NCI-H1105 treated with DMSO at 0.1 percent for 48 hours (cell line): ENCODE results near the gene GALNT15.

Source experiments
- DNase-seq: peaks from one replicate; lab custom pipeline; 2025; lab: John Stamatoyannopoulos, UW

GALNT15 gene

DNA sequence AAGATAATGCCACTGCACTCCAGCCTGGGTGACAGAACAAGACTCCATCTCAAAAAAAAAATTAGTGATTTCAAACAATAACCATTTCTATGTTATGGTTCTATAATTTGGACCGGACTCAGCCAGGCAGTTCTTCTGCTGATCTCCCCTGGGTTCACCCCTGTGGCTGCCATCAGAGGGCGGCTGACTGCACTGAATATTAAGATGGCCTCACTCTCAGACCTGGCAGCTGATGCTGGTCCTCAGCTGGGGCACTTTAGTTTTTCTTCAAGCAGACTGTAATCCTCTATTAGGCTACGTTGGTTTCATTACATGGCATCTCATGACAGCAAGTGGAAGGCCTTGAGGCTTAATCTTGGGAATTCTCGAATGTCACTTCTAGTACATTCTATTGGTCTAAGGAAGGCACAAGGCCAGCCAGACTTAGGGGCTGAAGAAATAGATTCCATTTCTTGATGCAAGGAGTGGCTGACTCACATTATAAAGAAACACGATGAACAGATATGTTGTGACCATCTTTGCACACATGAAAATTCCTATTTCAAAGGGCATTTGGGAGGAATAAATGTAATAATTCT, 12.8 kb downstream of the GALNT15 start:
- DNase-seq: no peak

DNA sequence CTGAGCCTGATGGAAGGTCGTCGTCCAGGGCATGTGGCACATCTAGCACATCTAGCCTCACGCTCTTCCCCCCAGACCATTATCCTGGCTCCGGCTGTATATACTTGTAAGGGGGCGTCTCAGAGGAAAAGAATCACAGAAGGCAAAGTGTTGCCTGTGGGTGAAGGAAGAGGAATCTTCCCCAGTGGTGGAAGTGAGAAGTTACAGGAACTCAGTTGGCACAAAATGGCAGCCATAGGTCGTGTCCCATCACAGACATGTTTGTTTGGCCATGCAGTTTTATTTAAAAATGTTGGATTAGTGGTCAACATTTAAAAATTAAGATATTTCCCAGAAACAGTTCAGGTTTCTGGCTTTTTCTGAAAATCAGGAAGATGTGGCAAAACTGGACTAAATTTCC, 13.6 kb downstream of the GALNT15 start:
- DNase-seq: no peak

GRCh38 chr3:16189201-16189600, 14.7 kb downstream of the GALNT15 start:
- DNase-seq: no peak

DNA sequence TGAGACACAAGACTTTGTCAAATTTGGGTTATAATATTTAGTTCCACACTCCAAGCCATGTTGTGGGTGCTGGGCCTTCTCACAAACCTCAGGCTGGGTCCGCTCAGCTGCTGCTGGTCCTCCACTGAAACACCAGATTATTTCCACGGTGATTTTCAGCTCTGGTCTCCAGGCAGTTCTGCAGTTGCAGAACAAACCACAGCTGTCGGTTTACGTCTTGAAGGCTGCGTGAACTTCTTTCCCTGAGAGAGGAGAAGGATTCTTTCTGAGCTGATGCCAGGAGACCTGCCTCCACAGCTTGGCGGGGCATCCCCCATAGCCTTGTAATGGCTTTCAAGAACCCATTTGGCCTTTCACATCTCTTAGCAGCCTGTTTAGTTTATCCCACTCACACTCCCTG, 16.2 kb downstream of the GALNT15 start:
- no peak for DNase-seq

GRCh38 chr3:16191591-16191990, 17.1 kb downstream of the GALNT15 start:
- DNase-seq: no peak

GRCh38 chr3:16192176-16192811, 17.8 kb downstream of the GALNT15 start:
- DNase-seq: no peak

DNA sequence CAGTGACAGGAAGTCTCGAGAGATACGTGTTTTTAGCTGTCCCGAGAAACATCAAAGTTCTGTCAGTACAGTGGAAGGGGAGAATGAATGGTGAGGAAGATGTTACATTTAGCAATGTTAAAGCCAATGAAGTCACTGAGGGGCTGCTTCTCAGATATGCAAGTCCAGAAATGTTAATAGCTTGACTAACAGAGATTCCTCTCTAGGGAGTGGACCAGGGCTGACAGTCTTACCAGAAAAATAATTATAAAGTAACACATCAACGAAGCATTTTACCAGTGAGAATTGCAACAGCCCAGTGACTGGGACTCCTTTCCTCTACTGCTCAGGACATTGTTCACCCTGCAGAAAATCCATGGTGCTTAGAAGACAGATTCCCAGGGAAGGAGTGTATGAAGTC, 23.9 kb downstream of the GALNT15 start:
- DNase-seq: no peak

DNA sequence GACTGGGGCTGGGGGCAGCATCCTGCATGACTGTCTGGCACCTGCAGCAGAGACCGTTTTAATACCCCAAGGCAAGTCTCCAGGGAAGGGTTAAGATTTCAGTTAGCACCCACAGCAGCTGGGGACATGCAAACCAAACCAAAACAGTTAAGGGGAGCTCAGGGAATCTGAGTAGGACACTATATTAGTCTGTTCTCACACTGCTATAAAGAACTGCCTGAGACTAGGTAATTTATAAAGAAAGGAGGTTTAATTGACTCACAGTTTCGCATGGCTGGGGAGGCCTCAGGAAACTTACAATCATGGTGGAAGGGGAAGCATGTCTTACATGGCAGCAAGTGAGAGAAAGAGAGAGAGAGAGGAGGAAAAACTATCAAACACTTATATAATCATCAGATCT, 25.3 kb downstream of the GALNT15 start:
- no peak for DNase-seq

GRCh38 chr3:16200411-16200810, 25.9 kb downstream of the GALNT15 start:
- no peak for DNase-seq

DNA sequence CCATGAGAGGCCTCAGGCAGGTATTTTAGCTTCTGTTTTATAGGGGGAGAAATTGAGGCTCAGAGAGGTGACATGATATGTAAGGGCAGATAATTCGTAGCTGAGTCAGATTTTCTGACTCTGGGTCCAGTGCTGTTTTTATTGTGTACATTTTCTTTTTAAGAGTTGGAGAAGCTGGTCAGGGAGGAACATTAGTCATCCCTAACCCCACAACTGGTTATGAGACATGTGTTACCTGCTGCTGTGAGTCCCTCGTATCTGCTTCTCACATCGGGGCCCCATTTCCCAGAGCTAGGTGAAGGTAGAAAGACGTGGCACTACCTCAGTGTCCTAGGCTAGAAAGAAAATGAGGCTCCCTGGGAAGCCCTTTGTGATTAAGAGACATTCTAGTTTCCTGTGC, 28.6 kb downstream of the GALNT15 start:
- DNase-seq: no peak

DNA sequence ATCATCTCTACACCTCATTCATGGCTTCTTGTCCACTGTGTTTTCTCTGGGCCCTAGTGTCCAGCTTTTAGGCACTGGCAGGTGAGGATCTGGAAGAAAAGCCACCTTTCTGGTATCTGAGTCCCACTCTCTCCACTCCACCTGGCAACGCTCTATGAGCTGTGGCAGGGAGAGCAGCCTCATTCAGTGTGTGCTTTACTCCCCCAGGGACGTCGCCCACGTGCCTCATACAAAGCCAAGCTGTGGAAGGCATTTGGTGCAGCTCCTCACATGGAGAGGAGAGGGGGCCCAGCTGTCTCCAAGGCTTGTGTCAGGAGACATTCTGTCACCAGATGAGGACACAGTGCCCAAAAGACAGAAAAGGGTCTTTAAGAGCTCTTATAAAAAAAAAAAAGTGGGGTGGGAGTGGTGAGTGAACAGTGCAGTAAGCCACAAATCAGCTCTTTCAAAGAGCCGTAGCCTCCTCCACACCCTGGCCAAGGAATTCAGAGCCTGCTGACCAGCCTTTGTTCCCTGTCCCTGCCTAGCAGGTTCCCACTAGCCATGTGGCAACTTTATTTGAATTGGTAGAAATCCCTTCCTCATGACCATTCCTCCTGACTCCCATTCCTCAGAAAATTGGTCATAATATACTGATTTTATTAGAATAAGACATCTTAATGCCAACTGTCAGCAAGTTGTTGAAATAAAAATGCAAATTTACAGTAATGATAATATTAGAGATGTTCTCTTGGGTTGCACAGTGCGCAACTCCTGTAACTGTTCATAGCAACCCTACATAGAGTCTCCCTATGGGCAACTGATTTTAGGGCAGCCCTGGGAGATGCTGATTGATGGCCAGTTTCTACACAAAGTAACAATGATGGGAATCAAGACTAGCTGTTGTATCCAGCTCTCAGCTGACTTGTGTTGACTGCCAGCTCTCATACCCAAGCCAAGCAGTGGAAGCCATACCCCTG, 29.5 kb downstream of the GALNT15 start:
- DNase-seq: no peak

DNA sequence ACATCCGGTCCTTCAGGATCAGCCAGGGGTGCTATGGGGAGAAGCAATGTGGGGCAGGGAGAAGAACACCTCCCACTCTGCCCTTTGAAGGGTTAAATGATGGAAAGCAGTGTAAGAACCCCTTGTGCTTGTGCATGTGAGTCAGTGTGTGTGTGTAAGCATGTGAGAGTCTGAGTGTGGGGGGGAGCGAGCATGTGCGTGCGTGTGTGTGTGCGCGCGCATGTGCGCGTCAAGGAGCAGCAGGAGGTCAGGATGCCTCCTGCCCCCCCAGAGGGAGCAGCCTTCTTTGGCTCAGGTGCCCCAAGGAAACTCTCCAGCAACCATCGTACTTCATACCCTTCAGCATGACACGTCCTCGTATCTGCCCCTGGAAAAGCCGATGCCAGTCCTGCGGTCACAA, 30.3 kb downstream of the GALNT15 start:
- no peak for DNase-seq

DNA sequence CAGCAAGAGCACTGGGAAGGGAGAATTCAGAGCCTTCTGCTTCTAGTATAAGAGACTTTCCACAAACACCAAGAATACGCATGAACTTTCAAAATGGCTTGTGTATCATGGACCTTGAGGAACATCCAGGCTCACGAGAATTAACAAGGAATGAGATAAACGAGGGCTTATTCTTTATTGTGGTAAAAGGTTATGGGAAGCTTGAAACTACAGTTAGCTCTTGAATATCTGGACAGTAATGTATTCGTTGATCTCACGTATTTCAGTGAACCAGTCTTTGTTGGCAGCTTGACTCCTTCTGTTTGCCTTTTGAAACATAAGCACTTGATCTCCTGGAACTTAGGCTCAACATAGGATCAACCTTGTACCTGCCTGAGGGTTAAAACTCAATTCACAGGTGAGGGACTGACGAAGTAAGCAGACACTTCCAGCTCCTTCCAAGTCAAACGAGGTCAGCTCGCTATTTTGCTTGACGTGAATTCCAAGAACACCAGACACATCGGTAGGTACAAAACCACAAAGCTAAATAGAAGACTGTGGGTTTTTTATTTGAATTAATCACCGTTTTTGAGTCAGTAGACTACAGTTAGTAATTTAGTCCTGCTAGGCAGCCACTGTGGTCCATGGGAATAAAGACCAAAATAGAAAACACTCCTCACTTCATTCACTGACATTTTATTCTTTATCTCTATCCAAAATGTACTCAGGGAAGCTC, 30.8 kb downstream of the GALNT15 start:
- DNase-seq: no peak

DNA sequence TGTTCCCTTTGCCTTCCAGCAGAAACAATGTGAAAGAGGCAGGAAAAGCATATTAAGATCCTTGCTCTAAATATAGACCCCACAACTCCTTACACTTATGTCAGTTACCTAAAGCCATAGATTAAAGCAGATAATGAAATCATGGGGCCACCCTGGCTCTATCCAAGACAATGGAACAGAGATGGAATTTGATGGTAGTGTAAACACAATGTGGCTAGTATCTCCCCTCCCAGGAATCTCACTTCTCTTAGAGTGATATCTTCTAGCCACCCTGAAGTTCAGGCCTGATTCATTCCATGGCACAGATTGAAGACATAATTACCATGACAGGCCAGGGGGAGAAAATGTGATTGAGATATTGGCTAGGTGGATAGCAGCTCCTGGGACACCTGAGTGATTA, 32.6 kb downstream of the GALNT15 start:
- no peak for DNase-seq

- no peak for DNase-seq
Observed at GRCh38 chr3:16211176-16211904, 36.9 kb downstream of the GALNT15 start.

DNA sequence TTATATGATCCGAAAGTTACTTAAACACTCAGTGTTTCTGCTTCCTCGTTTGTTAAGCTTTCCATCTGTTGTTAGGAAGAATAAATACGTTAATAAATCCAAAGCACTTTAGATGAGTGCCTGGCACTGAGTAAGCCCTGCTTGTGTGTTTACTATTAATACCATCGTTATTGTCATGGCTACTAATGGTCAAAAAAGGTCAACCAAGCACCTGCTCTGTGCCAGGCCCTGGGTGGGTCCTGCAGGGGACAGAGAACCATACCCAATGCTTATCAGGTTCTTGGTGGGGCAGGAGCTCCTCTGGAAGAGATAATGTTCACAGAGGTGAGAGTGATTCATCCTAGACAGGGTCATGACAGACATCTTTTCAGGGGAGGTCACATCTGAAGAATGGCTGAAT, 39.9 kb downstream of the GALNT15 start:
- no peak for DNase-seq

DNA sequence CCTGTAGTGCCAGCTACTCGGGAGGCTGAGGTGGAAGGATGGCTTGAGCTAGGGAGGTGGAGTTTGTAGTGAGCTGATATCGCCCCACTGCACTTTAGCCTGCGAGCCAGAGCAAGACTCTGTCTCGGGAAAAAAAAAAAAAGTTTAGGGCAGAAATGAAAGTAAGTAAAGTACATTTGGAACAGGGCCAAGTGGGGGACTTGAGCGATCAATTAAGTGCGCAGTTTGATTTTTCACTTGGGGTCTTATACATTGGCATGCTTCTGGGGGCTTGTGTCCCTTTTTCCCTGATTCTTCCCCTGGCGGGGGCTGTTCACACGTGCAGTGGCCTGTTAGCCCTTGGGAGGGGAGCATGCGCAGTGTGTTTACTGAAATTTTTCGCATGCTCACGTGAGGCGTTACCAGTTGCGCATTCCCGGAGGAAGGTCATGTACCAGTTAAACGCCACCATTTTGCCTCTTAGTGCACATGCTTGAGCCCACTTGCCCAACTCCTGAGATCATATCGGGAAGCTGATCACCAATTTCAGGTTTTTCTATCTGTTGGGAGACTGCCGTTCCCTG, 42.0 kb downstream of the GALNT15 start:
- no peak for DNase-seq

- no peak for DNase-seq
Observed at GRCh38 chr3:16219777-16220176, 45.3 kb downstream of the GALNT15 start.

GRCh38 chr3:16221990-16222389, 47.5 kb downstream of the GALNT15 start:
- DNase-seq: no peak

DNA sequence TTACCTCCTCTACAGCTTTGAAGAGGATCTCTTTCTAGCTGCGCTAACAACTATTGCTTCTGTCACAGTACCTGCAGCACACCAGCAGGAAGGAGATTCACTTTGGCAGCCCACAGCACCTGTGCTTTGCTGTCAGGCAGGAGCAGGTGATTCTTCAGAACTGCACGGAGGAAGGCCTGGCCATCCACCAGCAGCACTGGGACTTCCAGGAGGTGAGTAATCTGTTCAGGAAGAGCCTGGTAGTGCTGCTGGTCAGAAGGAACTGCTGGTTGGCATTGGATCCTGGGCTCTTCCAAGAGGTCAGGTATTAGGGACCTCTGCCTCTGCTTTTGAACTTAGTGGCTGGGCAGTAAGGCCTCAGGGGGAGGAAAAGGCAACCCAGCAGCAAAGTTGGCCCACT, 48.1 kb downstream of the GALNT15 start:
- no peak for DNase-seq

GRCh38 chr3:16224325-16224724, 49.8 kb downstream of the GALNT15 start:
- no peak for DNase-seq
